HG03095 (cell line): Measurements from ENCODE around the gene PCDHA6.
"Not testable (repeated sequence)": the region's sequence is repeated elsewhere in the genome, so short reads cannot be mapped to it uniquely, and the experiment has no call there.

Experiments
- ATAC-seq: cut with Tn5 transposase; IDR thresholded peaks from one replicate; pipeline ENCODE4 v1.9.1; 2021; ENCODE audit warnings: moderate library complexity; ENCODE audit not compliant: unreplicated experiment

PCDHA6 gene

DNA sequence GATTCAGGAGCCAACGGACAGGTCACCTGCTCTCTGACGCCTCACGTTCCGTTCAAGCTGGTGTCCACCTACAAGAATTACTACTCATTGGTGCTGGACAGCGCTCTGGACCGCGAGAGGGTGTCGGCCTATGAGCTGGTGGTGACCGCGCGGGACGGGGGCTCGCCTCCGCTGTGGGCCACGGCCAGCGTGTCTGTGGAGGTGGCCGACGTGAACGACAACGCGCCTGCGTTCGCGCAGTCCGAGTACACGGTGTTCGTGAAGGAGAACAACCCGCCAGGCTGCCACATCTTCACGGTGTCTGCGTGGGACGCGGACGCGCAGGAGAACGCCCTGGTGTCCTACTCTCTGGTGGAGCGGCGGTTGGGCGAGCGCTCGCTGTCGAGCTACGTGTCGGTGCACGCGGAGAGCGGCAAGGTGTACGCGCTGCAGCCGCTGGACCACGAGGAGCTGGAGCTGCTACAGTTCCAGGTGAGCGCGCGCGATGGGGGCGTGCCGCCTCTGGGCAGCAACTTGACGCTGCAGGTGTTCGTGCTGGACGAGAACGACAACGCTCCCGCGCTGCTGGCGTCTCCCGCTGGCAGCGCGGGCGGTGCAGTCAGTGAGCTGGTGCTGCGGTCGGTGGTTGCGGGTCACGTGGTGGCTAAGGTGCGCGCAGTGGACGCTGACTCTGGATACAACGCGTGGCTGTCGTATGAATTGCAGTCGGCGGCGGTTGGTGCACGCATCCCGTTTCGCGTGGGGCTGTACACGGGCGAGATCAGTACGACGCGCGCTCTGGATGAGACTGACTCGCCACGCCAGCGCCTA is 29.6 kb downstream of the PCDHA6 start:
- ATAC-seq: no peak

DNA sequence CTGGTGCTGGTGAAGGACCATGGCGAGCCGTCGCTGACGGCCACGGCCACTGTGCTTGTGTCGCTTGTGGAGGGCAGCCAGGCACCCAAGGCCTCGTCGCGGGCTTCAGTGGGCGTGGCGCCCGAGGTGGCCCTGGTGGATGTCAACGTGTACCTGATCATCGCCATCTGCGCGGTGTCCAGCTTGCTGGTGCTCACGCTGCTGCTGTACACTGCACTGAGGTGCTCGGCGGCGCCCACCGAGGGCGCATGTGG is 30.2 kb downstream of the PCDHA6 start:
- no peak for ATAC-seq

DNA sequence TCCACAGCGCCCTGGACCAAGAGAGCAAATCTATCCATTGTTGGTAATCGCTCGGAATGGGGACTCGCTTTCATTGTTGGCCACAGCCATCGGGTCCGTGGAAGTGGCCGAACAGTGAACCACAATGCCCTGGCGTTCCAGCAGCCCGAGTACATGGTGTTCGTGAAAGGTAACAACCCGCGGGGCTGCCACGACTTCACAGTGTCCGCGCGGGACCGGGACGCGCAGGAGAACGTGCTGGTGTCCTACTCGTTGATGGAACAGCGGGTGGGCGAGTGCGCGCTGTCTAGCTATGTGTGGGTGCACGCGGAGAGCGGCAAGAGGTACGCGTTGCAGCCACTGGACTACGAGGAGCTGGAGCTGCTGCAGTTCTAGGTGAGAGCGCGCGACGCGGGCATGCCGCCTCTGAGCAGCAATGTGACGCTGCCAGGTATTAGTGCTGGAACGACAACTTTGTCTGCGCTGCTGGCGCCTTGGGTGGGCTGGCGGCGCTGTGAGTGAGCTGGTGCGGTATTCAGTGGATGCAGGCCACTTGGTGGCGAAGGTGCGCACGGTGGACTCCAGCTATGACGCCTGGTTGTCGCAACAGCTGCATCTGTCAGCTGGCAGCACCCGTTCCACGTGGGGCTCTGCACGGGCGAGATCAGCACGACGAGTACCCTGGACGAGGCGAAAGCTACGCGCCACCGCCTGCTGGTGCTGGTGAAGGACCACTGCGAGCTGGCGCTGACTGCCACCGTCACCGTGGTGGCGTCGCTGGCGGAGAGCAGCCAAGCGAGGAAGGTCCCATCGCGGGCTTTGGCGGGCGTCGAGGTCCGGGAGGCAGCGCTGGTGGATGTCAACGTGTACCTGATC is 34.9 kb downstream of the PCDHA6 start:
- ATAC-seq: no peak

DNA sequence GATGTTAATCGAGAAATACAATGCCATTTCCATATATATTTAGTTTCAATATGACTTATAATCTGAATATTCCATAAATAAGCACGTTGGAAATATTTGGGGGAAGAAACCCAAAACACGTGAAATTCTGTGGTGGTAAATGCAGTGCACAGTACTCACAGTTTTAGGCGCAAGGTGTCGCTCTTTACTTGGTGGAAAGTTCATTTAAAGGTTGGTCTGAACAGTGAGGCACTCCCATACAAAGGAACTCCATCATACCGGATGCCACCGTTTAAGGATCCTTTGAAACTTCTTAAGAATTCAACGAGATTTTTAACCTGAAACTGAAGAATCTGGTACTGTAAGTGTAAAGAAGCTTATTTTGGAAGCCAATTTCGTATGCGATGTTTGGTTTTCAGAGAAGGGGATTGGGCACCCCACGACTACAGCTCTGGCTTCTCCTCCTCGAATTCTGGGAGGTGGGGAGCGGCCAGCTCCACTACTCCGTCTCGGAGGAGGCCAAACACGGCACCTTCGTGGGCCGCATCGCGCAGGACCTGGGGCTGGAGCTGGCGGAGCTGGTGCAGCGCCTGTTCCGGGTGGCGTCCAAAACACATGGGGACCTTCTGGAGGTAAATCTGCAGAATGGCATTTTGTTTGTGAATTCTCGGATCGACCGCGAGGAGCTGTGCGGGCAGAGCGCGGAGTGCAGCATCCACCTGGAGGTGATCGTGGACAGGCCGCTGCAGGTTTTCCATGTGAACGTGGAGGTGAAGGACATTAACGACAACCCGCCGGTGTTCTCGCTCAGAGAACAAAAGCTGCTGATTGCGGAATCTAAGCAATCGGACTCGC is 41.2 kb downstream of the PCDHA6 start, which contains the start of gene PCDHA11:
TSS of gene PCDHA11 (plus strand) at position 237 of the 834 bp plus-strand sequence. CDS start at position 384, 147 bp downstream.
- no peak for ATAC-seq

GRCh38 chr5:140869555-140869886 is 41.8 kb downstream of the PCDHA6 start:
- no peak for ATAC-seq

- ATAC-seq: no peak
Observed at GRCh38 chr5:140870221-140871201, 42.8 kb downstream of the PCDHA6 start.

DNA sequence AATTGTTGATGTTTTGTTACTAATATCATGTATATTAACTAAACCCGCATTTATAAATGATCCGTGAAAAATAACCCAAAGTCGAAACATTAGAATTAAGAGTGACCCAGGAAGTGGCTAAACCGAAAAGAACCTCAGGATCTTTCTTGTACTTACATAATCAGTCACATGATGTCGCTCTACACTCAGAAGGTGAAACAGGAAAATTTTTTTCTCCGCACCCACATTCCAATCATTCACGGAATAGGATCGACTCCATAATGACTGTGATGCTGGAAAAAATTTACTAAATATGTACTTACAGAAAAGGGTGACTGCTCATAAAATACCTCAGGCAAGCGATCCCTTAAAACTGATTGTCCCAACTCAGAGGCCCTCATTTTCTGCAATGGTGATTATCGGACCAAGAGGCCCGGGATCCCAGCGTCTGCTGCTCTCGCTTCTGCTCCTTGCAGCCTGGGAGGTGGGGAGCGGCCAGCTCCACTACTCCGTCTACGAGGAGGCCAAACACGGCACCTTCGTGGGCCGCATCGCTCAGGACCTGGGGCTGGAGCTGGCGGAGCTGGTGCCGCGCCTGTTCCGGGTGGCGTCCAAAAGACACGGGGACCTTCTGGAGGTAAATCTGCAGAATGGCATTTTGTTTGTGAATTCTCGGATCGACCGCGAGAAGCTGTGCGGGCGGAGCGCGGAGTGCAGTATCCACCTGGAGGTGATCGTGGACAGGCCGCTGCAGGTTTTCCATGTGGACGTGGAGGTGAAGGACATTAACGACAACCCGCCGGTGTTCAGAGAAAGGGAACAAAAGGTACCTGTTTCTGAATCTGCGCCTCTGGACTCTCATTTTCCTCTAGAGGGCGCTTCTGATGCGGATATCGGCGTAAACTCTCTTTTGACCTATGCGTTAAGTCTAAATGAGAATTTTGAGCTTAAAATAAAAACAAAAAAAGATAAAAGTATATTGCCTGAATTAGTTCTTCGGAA is 47.6 kb downstream of the PCDHA6 start, which contains the start of gene PCDHA12:
TSS of gene PCDHA12 (plus strand) at position 224 of the 981 bp plus-strand sequence. CDS start at position 389, 165 bp downstream.
- no peak for ATAC-seq

DNA sequence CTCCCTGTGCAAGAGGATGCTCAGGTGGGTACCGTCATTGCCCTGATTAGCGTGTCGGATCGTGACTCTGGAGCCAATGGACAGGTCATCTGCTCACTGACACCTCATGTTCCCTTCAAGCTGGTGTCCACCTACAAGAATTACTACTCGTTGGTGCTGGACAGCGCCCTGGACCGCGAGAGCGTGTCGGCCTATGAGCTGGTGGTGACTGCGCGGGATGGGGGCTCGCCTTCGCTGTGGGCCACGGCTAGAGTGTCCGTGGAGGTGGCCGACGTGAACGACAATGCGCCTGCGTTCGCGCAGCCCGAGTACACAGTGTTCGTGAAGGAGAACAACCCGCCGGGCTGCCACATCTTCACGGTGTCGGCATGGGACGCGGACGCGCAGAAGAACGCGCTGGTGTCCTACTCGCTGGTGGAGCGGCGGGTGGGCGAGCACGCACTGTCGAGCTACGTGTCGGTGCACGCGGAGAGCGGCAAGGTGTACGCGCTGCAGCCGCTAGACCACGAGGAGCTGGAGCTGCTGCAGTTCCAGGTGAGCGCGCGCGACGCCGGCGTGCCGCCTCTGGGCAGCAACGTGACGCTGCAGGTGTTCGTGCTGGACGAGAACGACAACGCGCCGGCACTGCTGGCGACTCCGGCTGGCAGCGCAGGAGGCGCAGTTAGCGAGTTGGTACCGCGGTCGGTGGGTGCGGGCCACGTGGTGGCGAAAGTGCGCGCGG is 48.9 kb downstream of the PCDHA6 start:
- not testable (repeated sequence) for ATAC-seq

DNA sequence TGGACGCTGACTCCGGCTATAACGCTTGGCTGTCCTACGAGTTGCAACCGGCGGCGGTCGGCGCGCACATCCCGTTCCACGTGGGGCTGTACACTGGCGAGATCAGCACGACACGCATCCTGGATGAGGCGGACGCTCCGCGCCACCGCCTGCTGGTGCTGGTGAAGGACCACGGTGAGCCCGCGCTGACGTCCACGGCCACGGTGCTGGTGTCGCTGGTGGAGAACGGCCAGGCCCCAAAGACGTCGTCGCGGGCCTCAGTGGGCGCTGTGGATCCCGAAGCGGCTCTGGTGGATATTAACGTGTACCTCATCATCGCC is 49.5 kb downstream of the PCDHA6 start:
- ATAC-seq: no peak
